ENCODE data around the gene TGFB1I1.

The TGFB1I1 gene

GRCh38 chr16:31525113-31525512 is 53.2 kb downstream of the TGFB1I1 start:
- peaks cover 22% of the 10 kb centered on the region for H3K27me3 Mint-ChIP-seq
- no peak overlapping the region for H3K27ac Mint-ChIP-seq
- H3K9me3 Mint-ChIP-seq, result no peaks in the 10 kb centered on the region
- no peaks in the 10 kb centered on the region for H3K36me3 Mint-ChIP-seq (ENCODE audit: low read depth)
- no peak overlapping the region for H3K4me3 Mint-ChIP-seq
- peaks cover 19% of the 10 kb centered on the region for H3K4me1 Mint-ChIP-seq (ENCODE audit: low read depth)
